Hepatocyte (in vitro differentiated cells): ENCODE measurements around the gene S100Z.

Experiments used
- CTCF ChIP-seq: fragments of 200-600 bp; sonication (generic); IDR thresholded peaks from 2 replicates; pipeline ENCODE4 v1.5.1; 2016; ENCODE audit warnings: antibody characterized with exemption, mild to moderate bottlenecking; ENCODE audit not compliant: poor library complexity
- EZH2 ChIP-seq: fragments of 200-600 bp; sonication (generic); IDR thresholded peaks from 2 replicates; pipeline ENCODE4 v1.6.1; 2016; ENCODE audit warnings: antibody characterized with exemption, mild to moderate bottlenecking, borderline replicate concordance

GRCh38 chr5:76958991-76959767, 109.4 kb downstream of the S100Z start:
- TF ChIP-seq CTCF, result no peak
- TF ChIP-seq EZH2, result no peak
